GM12891 (cell line): ENCODE data around the gene HMCN2.

ENCODE experiments used
- POLR2A ChIP-seq: IDR thresholded peaks from 2 replicates; pipeline ENCODE4 v1.6.1; 2011; ENCODE audit warnings: low read depth, low read length, control low read depth
- POLR2AphosphoS5 ChIP-seq: IDR thresholded peaks from 2 replicates; pipeline ENCODE4 v1.6.1; 2011; ENCODE audit warnings: low read depth, low read length, control low read depth
- TAF1 ChIP-seq: IDR thresholded peaks from 2 replicates; pipeline ENCODE4 v1.6.1; 2011; ENCODE audit warnings: low read depth, low read length, control low read depth

GRCh38 chr9:130294664-130295063, 29.1 kb downstream of the HMCN2 start:
- no peak for TF ChIP-seq POLR2A
- TF ChIP-seq TAF1 = no peak
- no peak for TF ChIP-seq POLR2AphosphoS5
